Measurements from ENCODE around the gene CTNND2.
"Not testable (repeated sequence)": the region's sequence is repeated elsewhere in the genome, so short reads cannot be mapped to it uniquely, and the experiment has no call there.

The CTNND2 gene

DNA sequence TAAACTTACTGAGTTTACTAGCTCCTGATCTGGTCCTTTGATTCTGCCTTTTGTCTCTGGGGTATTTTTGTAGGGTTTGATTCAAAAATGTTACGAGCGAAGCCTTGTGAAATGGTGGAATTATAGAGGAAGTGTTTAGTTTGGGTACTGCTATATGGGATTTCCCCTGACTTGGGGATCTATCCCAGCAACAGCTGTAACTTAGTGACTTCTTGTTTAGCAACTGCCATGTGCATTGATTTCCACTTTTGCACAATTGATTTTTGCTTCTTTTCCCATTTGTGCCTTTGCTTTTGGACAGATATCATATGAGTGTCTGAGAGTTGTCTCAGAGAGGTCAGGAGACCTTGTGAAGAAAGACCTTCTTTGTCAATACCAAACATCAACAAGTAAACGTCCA, 894.7 kb downstream of the CTNND2 start:
- FAIRE-seq = no peak

DNA sequence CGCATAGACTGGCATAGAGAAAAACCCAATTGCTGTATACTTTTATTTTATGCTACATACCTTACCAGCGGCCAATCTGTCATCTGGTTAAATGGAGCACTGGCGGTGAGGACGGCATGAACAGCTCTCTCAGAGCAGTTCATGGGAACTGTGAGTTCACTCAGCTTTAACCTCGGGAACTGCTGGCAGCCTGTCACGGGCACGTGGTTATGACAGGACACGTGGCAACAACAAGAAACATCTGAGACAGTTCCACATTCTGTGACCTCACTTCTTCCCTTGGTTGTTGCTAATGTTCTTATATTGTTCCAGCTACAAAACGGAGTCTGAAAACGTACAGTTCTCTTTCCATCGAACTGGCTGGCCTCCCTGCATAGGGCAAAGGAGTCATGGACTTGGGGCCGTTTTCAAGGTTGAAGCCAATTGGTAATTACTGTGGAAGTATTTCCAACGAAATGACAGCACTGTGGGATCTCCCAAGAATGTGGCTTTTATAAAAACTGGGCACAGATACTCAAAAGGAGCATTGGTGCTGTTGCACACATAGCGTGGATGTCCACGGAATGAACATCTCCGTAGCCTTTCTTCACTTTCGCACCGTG, 896.9 kb downstream of the CTNND2 start:
- no peak for FAIRE-seq

DNA sequence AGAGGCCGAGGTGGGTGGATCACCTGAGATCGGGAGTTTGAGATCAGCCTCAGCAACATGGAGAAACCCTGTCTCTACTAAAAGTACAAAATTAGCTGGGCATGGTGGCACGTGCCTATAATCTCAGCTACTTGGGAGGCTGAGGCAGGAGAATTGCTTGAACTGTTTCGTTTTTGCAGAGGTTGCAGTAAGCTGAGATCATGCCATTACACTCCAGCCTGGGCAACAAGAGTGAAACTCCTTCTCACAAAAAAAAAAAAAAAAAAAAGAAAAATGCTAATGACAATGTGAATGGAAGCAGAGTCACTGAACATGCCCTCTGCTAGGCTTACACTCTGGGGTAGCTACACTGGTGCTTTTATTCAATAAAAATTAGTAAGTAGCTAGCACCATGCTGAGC, 899.7 kb downstream of the CTNND2 start:
- FAIRE-seq = not testable (repeated sequence)

DNA sequence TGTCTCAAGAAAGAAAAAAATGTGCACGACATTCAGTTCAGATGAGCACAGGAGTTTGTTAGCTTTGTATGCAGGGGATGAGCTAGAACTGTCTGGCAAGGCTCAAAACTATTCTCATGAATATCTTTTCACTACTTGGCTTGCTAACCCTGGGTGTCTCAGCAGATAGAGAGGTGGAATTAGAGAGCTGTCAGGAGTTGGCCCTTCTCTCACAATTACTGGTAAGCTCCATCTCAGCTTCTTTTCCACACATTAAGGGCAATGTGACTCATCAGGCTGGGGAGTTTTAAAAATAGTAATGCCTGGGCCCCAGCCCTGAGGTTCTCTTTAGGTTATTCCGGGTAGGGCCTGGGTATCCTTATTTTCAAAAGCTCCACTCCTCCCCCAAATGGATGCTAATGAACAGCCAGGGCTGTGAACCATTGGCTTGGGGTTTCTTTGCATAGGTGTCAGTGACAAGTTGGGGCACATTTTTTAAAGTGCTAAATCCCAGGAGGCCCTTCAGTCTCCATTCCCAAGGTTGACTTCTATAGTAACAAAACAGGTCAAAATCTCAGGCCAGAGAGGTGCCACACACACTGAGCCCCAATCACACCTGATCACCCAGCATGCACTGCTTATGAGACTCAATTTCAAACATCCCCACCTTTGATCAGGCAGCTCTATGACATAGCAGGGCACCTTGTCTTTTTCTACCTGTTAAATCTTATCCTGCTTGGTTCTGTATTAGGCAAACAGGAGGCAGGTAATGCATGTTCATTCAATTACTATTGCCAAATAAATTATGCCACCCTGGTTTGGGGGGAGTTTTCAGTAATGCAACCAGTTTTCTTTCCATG, 903.5 kb downstream of the CTNND2 start:
- no peak for FAIRE-seq

DNA sequence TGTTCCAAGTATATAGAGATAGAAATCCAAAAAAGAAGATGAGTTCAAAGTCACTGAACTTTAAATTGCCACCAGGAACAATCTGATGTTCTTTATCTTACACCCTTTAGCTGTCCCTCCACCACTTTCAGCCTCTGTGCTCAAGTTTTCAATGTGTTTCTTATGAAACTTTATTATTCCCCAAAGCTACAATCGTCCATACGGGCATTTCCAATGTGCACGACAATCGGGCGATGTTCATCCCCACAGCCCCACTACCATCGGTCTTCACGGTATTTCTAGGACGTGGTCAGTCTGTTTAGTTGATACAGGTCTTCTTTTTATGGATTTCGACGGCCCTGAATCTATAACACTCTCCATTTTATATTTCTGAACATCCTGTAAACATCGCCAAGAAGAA, 904.5 kb downstream of the CTNND2 start:
- no peak for FAIRE-seq

DNA sequence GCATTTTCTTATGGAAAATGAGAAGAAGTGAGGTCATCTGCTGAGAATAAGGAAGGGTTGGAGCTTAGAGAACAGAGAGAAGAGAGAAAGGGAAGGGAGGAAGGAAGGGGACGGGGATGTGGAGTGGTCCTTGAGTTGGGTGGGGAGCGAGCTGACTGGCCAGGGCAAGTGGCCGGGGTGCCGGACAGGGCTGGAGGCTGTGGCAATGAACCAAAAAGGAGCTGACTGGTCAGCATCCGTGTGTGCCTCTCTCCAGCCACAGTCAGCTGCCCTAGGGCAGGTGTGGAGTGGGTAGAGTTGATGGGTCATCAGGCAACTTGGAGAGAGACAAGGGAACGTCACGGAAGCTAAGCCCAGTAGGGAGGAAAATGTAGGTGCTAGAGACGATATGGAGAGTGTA, 908.4 kb downstream of the CTNND2 start:
- FAIRE-seq = no peak

DNA sequence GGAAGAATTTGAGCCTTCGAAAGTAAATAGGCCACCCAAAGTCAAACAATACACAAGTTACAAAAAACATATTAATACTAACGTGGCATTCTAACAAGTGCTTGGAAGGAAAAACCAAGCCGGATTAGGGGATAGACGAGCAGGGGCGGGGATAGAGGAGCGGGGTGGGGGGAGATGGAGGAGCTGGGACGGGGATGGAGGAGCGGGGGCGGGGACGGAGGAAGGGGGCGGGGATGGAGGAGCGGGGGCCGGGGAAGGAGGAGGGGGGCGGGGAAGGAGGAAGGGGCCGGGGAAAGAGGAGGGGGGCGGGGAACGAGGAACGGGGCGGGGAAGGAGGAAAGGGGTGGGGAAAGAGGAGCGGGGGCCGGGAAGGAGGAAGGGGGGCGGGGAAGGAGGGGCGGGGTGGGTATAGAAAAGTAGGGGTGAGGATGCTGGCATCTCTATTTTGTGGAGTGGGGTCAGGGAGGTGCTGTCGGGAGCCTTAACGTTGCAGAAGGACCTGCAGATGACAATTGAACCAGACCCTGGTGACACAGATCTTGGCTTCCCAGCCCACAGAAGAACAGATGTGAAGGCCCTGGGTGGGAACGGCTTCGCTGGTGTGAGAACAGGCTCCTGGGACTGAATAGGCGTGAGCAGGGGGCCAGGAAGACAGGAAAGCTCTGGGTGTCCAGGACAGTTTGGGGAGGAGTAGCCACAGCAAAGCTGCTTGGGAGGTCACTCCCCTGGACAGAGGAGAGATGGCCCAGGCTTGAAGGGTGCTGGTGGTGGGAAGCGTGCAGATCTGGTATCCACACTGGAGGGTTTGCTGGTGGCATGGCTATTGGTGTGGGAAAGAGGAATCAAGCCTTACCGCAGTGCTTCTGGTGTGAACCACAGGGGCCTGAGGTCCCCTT, 909.9 kb downstream of the CTNND2 start:
- FAIRE-seq = no peak

DNA sequence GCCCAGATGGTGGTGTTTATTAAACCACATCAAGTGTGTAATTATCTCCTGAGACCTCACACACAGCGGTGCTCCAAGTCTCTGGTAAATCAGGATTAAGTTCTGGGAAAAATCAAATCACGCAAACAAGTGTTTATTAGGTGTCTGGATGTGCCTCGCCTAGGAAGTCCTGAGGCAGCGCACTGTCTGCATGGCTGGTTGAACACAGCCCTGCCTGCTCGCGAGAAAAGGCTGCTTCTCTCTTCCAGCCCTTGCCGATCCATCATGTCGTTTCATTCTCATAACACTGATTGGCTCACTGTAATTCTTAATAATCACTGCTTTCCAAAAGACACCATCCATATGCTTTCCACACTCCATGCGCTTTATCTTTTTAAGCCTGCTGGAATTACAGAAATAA, 913.6 kb downstream of the CTNND2 start:
- FAIRE-seq = no peak

DNA sequence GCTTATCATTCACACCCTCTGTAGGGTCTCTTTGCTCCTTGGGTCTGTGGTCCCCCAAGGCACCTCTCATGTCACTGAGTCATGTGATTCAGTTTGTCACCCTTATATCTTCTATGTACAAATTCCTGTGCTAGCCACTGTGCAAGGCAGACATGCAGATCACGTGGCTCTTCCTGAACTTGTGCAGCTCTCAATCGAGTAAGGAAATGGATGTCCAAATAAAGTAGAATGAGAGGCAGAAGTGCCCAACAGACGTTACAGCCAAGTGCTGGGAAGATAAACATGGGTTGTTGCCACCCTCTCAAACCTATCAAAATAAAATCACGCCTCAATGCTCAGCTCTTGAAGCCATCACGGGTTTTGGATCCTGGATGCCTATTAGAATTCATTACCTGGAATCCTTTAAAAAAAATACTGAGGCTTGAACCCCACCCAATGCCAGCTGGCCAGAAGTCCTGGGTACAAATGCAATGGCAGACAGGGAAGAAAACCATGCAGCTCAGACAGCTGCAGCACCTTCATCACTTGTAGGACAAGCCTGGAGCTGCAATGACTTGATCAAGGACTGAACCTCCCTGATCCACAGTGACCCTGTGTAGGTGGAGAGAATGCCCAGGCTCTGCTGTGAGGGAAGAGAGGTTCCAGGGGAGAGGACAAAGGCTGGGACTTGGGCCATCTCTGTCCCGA, 914.5 kb downstream of the CTNND2 start:
- no peak for FAIRE-seq

DNA sequence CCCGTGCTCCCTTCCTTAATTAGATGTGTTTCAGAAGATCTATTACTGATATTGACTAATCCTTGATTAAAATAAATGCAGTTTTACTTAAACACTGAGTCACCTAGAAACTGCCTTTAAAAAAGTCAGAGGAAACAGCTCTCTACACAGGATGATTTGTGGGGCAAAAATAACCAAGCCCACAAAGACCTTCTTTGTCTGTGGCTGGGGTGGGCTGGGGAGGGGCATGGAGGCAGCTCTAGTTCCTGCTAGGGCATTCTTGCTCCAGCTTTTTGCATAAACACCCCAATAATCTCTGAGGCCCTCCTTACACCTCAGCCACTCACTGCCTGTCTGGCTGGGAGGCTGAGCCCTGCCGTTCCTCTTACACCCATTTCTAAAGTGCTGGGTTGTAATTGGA, 915.6 kb downstream of the CTNND2 start:
- FAIRE-seq = no peak

DNA sequence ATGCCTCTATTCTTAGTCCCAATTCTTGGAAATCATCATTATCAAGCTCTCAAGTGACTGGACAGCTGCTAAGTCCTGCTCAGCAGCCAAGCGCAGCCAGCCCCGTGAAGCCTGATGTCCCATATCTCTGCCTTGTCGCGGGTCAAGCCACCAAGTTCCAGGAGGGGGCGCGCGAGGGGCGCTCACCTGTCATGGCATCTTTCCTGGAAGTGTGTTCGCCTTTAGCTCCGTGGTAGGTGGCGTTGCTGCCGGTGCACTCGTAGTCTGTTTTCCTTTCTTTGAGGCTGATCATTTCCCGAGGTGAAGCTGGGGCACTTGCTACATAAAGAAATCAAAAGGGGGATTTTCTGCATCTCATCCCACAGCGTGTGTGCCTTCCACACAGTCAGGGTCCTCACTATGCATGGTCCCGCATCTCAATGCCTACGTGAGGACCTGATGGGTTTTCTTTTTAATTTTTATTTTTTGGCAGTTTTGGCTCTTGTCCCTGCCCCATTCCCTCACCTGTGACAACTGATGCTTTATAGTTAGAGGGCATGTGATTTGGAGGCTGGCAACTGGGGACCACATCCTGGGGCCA, 916.2 kb downstream of the CTNND2 start:
- no peak for FAIRE-seq

DNA sequence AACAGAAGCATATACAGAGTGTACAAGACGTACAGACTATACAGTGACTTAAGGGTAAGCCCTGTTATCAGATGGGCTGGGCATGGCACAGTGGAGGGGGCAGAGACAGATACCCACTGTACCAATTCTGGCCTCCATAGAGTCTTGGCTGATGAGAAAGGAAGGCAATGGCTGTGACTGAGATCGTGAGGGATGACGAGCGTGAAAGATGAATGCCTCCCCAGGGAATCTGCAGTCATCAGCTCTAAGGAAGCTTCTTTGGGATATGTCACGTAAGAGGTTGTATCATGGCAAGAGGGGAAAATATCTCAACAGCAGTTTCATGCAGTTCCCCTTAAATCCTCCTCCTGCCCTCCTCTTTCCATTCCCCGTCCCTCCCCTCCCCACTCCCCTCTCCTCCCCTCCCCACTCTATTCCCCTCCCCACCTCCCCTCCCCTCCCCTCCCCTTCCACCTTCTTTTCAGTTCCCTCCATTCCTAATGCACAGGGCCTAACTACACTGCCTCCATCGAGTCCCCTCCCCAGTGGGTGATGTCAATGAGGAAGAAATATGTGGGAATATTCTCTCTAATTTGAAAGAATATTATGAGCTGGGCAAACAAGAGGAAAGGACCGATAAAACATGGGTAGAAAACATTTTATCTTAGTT, 916.8 kb downstream of the CTNND2 start:
- FAIRE-seq = no peak

DNA sequence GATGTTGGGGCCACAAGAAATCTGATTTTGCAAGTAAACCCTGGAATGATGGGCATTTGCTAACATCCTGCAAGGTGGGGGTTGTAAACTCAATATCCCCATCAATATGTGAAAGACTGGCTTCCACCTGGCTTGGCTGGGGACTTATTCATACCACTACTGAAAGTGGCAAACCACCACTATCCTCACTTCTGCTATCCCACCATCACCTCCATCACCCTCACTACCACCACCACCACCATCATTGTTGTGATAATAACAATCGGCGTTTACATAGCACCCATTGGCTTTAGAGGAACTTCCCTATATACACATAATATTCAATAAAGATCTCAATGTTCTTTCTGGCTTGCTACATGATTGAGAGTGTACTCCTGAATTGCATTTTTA, 918.5 kb downstream of the CTNND2 start:
- no peak for FAIRE-seq

DNA sequence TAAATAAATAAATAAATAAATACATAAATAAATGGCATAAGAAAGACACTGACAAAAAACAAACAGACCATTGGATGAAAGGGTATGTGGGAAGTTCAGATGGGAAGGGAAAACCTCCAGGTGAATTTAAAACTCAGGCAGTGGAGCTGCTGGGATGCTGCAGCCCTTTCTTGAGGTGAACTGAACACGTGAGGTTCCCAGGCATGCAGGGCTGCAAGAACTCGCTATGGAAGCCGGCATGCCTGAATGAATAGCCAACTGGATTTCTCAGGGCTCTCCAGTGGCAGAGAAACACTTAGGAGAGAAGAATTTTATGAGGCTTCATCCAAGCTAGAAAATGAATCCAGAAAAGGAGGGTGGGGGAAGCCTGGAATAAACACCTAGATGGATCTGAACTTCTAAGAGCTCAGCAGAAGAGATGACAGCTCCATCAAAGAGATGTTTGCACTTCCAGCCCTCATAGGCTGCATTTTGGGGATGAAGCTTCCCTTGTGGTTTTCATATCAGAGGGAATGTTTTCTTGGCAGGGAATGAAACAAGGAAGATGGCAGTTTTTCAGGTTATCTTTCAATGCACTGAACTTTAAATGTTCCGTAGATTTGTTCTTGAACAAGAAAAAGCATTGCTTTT, 919.0 kb downstream of the CTNND2 start:
- FAIRE-seq = no peak

DNA sequence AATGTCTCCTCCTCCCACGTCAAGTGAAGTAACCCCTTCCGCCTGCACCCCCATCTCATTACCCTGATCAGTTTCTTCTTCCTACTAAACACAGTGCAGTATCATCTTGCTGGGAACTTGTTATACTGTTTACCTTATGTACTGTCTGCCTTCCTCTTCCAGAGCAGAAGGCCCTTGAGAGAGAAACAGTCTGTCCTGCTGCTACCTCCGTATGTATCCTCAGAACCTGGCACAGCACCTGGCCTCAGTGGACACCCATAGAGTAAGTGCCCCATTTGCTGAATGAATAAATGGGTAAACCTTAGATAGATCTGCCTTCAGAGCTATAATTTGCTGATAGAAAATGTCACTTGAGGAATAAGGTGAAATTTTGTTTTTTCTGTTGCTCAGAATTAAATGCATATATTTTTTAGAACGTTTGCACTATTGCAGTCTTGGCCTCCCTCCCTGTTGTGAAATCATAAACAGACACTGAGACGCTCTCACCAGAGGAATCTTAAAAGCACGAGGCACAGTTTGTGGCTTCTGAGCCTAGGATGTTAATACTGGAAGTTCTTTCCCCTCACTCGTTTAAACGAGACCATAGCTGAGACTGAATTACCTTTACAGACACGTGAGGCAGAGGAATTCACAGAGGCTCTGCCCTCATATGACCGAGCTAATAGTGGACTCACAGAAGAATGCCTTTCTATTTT, 920.1 kb downstream of the CTNND2 start:
- FAIRE-seq = no peak

DNA sequence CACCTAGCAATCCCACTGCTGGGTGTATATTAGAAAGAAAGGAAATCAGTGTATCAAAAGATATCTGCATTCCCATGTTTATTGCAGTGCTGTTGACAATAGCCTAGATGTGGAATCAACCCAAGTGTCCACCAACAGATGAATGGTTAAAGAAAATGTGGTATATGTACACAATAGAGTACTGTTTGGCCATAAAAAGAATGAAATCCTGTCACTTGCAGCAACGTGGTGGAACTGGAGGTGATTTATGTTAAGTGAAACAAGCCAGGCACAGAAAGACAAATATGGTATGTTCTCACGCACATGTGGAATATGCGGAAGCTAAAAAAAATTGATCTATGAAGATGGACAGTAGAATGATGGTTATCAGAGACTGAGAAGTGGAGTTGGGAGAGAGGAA, 921.6 kb downstream of the CTNND2 start:
- FAIRE-seq = no peak

DNA sequence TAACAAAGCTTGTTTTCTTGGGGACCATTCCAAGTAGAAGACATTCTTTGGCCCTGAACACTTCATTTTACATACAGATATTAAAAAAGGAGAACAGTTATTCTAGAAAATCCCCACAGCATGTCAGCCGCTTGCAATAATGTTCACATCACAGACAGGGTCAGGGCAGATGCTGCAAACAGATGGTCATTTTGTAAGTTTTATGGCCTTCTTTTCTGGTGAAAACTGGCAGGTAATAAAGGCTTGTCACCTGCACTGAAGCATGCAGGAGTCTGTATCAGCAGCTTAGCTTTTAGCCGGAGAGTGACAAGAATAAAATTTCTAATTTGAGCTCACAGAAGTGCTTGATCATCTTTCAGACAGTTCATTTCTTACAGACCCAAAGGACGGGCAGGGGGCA, 922.3 kb downstream of the CTNND2 start:
- no peak for FAIRE-seq

DNA sequence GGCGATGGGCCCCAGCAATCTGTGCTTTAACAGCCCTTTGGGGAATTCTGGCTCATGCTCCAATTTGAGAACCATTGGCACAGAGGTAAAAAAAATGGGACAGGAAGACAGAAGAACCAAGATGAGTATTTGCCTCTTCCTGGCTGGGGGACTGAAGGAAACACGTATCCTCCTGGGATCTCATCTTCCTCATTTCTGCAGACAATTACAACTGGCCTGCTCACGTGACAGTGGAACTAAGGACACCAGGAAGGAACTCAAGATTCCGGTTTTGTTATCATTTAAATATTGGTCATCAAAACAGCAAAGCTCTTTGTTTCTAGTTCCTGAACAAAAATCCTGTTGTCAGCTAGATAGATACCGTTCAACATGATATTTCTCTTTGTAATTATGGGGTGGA, 927.2 kb downstream of the CTNND2 start:
- no peak for FAIRE-seq

DNA sequence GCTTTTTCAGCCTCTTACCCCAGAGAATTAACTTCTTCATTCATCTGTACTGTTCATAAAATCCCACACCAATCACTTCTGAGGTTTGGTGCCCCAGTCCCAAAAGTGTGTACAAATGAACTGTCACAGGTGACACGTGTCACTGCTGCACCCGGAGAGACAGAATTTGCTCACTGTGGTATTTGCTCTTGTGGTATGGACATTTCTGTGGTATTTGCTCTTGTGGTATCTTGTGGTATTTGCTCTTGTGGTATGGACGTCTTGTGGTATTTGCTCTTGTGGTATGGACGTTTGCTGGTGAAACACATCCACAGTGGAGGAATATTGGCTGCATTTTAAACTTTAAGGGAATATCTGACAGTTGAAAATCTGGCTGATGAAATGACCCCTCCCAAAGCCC, 928.3 kb downstream of the CTNND2 start:
- FAIRE-seq = no peak

DNA sequence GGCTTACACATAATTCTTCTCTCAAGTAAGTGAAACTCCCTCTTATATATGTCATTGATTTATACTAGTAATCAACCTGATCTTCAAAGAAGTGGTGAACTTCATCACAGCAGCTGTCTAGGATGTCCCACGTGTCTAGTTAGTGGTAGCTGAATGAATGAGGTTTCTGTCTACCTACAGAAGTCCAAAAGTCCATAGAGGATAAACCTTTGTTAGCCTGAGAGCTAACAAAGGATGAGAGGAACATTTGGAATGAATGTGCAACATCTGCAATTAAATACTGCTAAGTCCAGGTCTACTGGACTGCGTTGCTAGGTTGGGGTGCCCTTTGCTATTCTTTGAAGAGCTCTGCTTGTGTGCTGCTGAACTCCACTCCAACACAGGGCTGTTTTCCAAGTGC, 929.4 kb downstream of the CTNND2 start:
- FAIRE-seq = no peak

DNA sequence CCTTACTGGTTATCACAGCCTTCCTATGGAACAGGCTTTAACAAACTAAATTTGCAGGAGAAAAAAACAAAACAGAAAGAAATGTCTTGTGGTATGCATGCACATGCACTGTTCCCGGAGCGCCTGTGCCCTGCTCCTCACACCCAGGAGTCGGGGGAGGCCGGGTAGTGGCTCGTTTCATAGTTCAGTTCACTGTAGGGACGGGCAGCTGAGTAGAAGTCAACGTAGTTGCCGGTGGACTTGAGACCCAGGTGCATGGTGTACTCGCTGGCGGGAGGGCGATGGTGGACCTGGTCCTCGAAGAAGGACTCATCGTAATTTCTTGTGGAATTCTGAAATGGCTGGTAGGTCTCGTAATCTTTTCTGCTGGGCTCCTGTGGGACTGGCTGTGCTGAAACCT, 930.9 kb downstream of the CTNND2 start:
- FAIRE-seq = no peak
